Peyer's patch (tissue), 4 donors: Measurements from ENCODE around the gene POMT1. TPM values are rescaled to one million over a fixed set of nuclear protein-coding genes. Genes with fewer than 3 reads are reported as not detected.

Source experiments
- DNase-seq, 3 donors: peaks; one replicate each; pipeline ENCODE4 v3.0.0-alpha.2; 2017 to 2019
- H3K27ac ChIP-seq, 4 donors: fragments of 200-600 bp; sonication (generic); one replicate each; pipeline ENCODE4 v1.5.1; 2016 to 2019
- H3K27me3 ChIP-seq, 2 donors: fragments of 200-600 bp; sonication (generic); one replicate each; pipeline ENCODE4 v1.5.1; 2019
- H3K36me3 ChIP-seq, 3 donors: fragments of 200-600 bp; sonication (generic); one replicate each; pipeline ENCODE4 v1.5.1; 2016 to 2019
- H3K4me1 ChIP-seq, 4 donors: fragments of 200-600 bp; sonication (generic); one replicate each; pipeline ENCODE4 v1.5.1; 2016 to 2019
- H3K4me3 ChIP-seq, 4 donors: fragments of 200-600 bp; sonication (generic); 1 replicate in 3 of 4; 2 replicates in 1 of 4; pipeline ENCODE4 v1.5.1; 2016 to 2019; ENCODE audit warnings: mild to moderate bottlenecking in 1 of 4
- H3K9me3 ChIP-seq, 4 donors: fragments of 200-600 bp; sonication (generic); one replicate each; pipeline ENCODE4 v1.5.1; 2016 to 2019; ENCODE audit warnings: mild to moderate bottlenecking in 1 of 4
- CTCF ChIP-seq, 6 experiments: fragments of 450-650 bp in 4 of 6; fragments of 200-600 bp in 2 of 6; sonication (generic) in 1 of 6; IDR thresholded peaks; one replicate each; pipeline ENCODE4 v1.5.1; 2017 to 2019; ENCODE audit warnings: antibody characterized with exemption in 6 of 6, mild to moderate bottlenecking in 3 of 6, moderate library complexity in 1 of 6
- POLR2A ChIP-seq, 2 donors: fragments of 450-650 bp; IDR thresholded peaks; one replicate each; pipeline ENCODE4 v1.5.1; 2017; ENCODE audit warnings: antibody characterized with exemption in 2 of 2, mild to moderate bottlenecking in 2 of 2, moderate library complexity in 2 of 2
- total RNA-seq, 4 donors: library from RNA; depleted of rRNA; stranded (reverse); fragments of >200 nt; gene quantifications; one replicate each; pipeline ENCODE4 v1.1.0, GENCODE V29; 2016

POMT1 gene
- total RNA-seq, 4 donors from 2014 or later, result 37.1 to 94.8 (median 46.1) TPM

DNA sequence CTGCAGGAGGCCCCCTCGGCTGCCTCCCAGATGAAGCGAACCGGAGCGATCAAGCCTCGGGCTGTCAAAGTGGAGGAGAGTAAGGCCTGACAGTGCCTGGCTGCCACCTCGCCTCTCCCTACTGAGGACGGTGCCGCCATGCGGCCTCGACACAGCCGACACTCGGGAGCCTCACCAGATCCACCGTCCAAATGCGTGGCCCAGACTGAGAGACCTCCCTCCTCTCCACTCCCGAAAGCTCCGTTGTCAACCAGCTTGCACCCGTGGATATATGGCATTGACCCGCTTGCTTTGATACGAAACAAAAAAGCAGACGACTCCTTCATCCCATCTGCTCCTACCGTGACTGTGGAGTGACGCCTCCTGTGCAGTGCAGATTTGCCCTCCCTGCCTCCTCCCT lies 6.9 kb upstream of the POMT1 start:
- Histone ChIP-seq H3K4me1 (peaks cover 0 to 7% (median 0%) of the 10 kb centered on the region in 4 donors), H3K27me3 (no peaks in the 10 kb centered on the region), H3K9me3 (no peaks in the 10 kb centered on the region), H3K27ac (no peak overlapping the region), H3K36me3 (peaks cover 0 to 86% (median 0%) of the 10 kb centered on the region in 3 donors), H3K4me3 (no peak overlapping the region)
- no peak for TF ChIP-seq POLR2A (IDR thresholded peaks at IDR 0.05)
- TF ChIP-seq CTCF (IDR thresholded peaks at IDR 0.05), result no peak
- DNase-seq, result no peak

DNA sequence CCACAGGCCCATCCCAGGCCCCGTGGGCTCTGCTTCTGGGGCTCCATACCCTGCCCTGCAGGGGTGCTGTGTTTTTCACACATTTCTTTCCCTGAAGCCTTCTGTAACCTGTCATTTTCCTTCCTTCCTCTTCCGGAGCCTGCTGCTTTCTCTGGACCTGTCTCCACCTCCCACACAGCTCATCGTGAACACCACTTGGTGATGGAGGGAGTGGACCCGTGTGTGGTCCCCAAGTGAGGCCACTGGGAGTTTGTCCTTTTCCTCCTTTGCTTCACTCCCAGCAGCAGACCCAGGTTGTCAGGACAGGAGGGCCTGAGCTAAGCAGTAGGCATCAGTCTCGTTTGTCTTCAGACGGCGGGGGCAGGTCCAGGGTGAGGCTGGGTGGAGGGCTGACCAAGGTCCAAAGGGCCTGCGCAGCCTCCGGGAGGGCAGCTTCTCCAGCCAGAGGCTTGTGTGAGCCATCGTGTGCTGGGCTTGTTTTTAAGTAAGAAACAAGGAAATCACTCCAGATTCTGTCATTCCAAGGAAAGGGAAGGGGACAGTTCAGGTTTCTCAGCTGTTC lies 5.8 kb upstream of the POMT1 start:
- H3K9me3 ChIP-seq, result no peaks in the 10 kb centered on the region
- H3K27ac ChIP-seq, result peak overlapping the region in 2 of 4 donors; percentile 69 to 77
- H3K27me3 ChIP-seq, result no peaks in the 10 kb centered on the region
- no peak for TF ChIP-seq CTCF (IDR thresholded peaks at IDR 0.05)
- DNase-seq, result peak in 2 of 3 donors; percentile 76 to 82
- peaks cover 0 to 14% (median 0%) of the 10 kb centered on the region in 4 donors for H3K4me1 ChIP-seq
- no peak overlapping the region for H3K4me3 ChIP-seq
- H3K36me3 ChIP-seq, result peaks cover 0 to 74% (median 0%) of the 10 kb centered on the region in 3 donors

DNA sequence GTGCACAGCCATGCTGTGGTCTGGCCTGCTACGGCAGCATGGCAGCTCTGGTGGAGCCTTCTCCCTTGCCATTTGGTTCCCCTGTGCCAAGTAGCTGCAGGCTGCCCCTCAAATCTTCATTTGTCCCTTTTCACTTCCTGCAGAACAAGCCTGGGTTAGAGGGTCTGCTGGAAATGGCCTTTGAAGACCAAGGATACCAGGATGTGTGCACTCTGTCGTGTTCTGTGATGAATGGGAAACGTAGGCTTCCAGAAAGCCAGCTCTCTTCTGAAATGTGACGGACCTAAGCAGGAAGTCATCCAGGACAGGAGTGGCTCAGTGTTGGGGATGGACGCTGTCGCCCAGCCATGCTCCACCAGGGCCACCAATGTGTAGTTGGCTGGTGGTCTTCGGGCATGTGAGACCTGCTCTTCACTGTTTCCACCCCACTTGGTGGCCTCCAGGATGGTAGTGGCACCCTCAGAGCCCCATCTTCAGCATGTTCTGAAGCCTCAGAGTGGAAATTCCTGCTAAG lies 3.4 kb upstream of the POMT1 start:
- no peak for TF ChIP-seq CTCF (IDR thresholded peaks at IDR 0.05)
- TF ChIP-seq POLR2A (IDR thresholded peaks at IDR 0.05), result no peak

GRCh38 chr9:131500377-131500776 lies 2.3 kb upstream of the POMT1 start:
- Histone ChIP-seq H3K4me3 (no peak overlapping the region), H3K36me3 (peaks cover 0 to 40% (median 0%) of the 10 kb centered on the region in 3 donors), H3K9me3 (no peaks in the 10 kb centered on the region), H3K4me1 (peaks cover 0 to 36% (median 2%) of the 10 kb centered on the region in 4 donors), H3K27ac (peak overlapping the region in 3 of 4 donors; percentile 16 to 53 (median 35)), H3K27me3 (no peaks in the 10 kb centered on the region)
- TF ChIP-seq POLR2A (IDR thresholded peaks at IDR 0.05) (no peak), CTCF (IDR thresholded peaks at IDR 0.05) (no peak)
- peak in 2 of 3 donors; percentile 43 to 61 for DNase-seq

More for the DNA sequence above, 3.4 kb upstream of the POMT1 start:
- Histone ChIP-seq H3K4me1 (peaks cover 0 to 29% (median 2%) of the 10 kb centered on the region in 4 donors), H3K4me3 (no peak overlapping the region), H3K27ac (peak overlapping the region in 1 of 4 donors; percentile 21), H3K27me3 (no peaks in the 10 kb centered on the region), H3K36me3 (peaks cover 0 to 50% (median 0%) of the 10 kb centered on the region in 3 donors), H3K9me3 (no peaks in the 10 kb centered on the region)
- DNase-seq, result no peak

- DNase-seq, result no peak
Measured at GRCh38 chr9:131500939-131501541, 1.7 kb upstream of the POMT1 start.

More at GRCh38 chr9:131500939-131501541, 1.7 kb upstream of the POMT1 start:
- Histone ChIP-seq H3K9me3 (no peaks in the 10 kb centered on the region), H3K4me3 (no peak overlapping the region), H3K4me1 (peaks cover 0 to 36% (median 2%) of the 10 kb centered on the region in 4 donors), H3K27me3 (no peaks in the 10 kb centered on the region), H3K27ac (peak overlapping the region in 2 of 4 donors; percentile 16 to 53), H3K36me3 (peaks cover 0 to 34% (median 0%) of the 10 kb centered on the region in 3 donors)
- TF ChIP-seq CTCF (IDR thresholded peaks at IDR 0.05) (no peak), POLR2A (IDR thresholded peaks at IDR 0.05) (no peak)
